Stimulated activated CD4-positive, alpha-beta T cell treated with anti-CD3 and anti-CD28 coated beads, TNF-alpha, amount 100 ng/mL, for 4 hours (primary cell): ENCODE measurements around the gene FAM118B.
"Not testable (repeated sequence)": the region's sequence is repeated elsewhere in the genome, so short reads cannot be mapped to it uniquely, and the experiment has no call there.

ENCODE experiments used
- DNase-seq, 3 experiments: peaks; one replicate each; pipeline ENCODE4 v3.0.0-alpha.2; 2020; ENCODE audit warnings: low read depth in 3 of 3

The FAM118B gene

GRCh38 chr11:126268708-126269579 is 57.4 kb downstream of the FAM118B start, which contains the start of the genes FOXRED1 and SRPRA:
Gene FOXRED1, plus strand, starts transcription at chr11:126269154. Its CDS starts 53 bp downstream, at chr11:126269207.
Gene SRPRA, minus strand, starts transcription at chr11:126268895. Its CDS starts 91 bp downstream, at chr11:126268804.
- peak; percentile 99 to 100 (median 99) for DNase-seq

GRCh38 chr11:126277322-126277721 is 65.7 kb downstream of the FAM118B start:
- DNase-seq = no peak

GRCh38 chr11:126277780-126278179 is 66.2 kb downstream of the FAM118B start:
- DNase-seq = no peak

- no peak for DNase-seq
Observed at GRCh38 chr11:126279191-126279590, 67.6 kb downstream of the FAM118B start.

GRCh38 chr11:126280595-126280994 is 69.0 kb downstream of the FAM118B start:
- no peak for DNase-seq

- no peak for DNase-seq
Observed at GRCh38 chr11:126281245-126281644, 69.7 kb downstream of the FAM118B start.

- no peak for DNase-seq
Observed at GRCh38 chr11:126281666-126282175, 70.1 kb downstream of the FAM118B start.

- peak in 1 of 3 experiments; percentile 15 for DNase-seq
Observed at GRCh38 chr11:126282361-126282735, 70.8 kb downstream of the FAM118B start.

GRCh38 chr11:126282736-126283591 is 71.4 kb downstream of the FAM118B start, which contains the start of gene TIRAP:
Gene TIRAP, plus strand, starts transcription at chr11:126283093. Its CDS starts 7,802 bp downstream, at chr11:126290895.
- peak in 2 of 3 experiments; percentile 16 to 47 for DNase-seq

GRCh38 chr11:126284829-126285228 is 73.2 kb downstream of the FAM118B start:
- DNase-seq = peak; percentile 57 to 78 (median 71)

GRCh38 chr11:126288237-126288636 is 76.7 kb downstream of the FAM118B start:
- DNase-seq = no peak

- no peak for DNase-seq
Observed at GRCh38 chr11:126290887-126291286, 79.3 kb downstream of the FAM118B start.

GRCh38 chr11:126293726-126294125 is 82.1 kb downstream of the FAM118B start:
- DNase-seq = no peak

- no peak for DNase-seq
Observed at GRCh38 chr11:126297004-126297403, 85.4 kb downstream of the FAM118B start.

- peak; percentile 74 to 82 (median 79) for DNase-seq
Observed at GRCh38 chr11:126303623-126304456, 92.3 kb downstream of the FAM118B start, which contains the start of gene DCPS. Gene DCPS, plus strand, starts transcription at chr11:126304060. Its CDS starts 21 bp downstream, at chr11:126304081.

- DNase-seq = no peak
Observed at GRCh38 chr11:126304457-126305075, 93.0 kb downstream of the FAM118B start.

- no peak for DNase-seq
Observed at GRCh38 chr11:126305699-126306098, 94.1 kb downstream of the FAM118B start.

GRCh38 chr11:126307706-126308105 is 96.1 kb downstream of the FAM118B start:
- no peak for DNase-seq

GRCh38 chr11:126308271-126308671 is 96.7 kb downstream of the FAM118B start:
- no peak for DNase-seq

GRCh38 chr11:126308771-126309170 is 97.2 kb downstream of the FAM118B start:
- not testable (repeated sequence) for DNase-seq
